ENCODE measurements around the gene ZSWIM5.

The ZSWIM5 gene

DNA sequence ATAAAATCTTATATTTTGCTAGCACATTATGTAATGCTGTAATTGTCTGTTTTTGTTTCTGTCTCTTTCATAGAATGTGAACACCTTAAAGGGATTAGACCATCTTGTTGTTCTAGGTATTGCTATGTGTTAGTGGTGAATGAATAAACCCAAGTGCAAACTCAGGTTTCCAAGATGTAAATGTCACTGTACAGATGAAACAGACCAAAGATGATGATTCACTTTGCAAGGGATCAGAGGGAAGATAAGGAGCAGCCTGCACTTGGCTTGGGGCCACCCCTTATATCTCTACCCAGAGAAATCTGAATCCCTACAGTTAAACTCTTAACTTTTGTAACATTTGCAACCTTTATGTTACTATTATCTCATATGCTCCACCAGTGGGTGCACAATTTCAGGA lies 168.9 kb downstream of the ZSWIM5 start:
- Histone ChIP-seq H3K4me3 (ENCODE audit: low read depth, low read length) (no peak overlapping the region), H3K27ac (ENCODE audit: extremely low read depth, low read depth, low read length) (no peak overlapping the region), H3K4me1 (ENCODE audit: control insufficient read depth, insufficient read depth, low read length) (peaks cover 2% of the 10 kb centered on the region; the same call in 1 of the 2 replicates), H3K36me3 (ENCODE audit: control insufficient read depth in 2 of 2, insufficient read depth in 1 of 2, low read length in 2 of 2) (peaks cover 0 to 14% of the 10 kb centered on the region in 2 experiments; a peak in 2 of 3 replicates), H3K9me3 (ENCODE audit: control insufficient read depth, insufficient read depth, low read depth, low read length) (no peaks in the 10 kb centered on the region)
- ChIA-PET POLR2A (interaction anchor here (0.7 kb wide), 1 partner anchor 262 kb away, joined by 5 read pairs; the partner anchor contains the start of gene RPS8), CTCF (no interaction called here)
- TF ChIP-seq ZBTB48 (tag by site-specific recombination; IDR thresholded peaks at IDR 0.05) (peak; percentile 37; the same call in 1 of the 2 replicates), ZFP41 (tag by site-specific recombination; IDR thresholded peaks at IDR 0.05; ENCODE audit: borderline replicate concordance) (no peak), ZNF76 (tag by site-specific recombination; IDR thresholded peaks at IDR 0.05; ENCODE audit: borderline replicate concordance, low read depth) (no peak), KLF8 (tag by site-specific recombination; IDR thresholded peaks at IDR 0.05) (no peak), ZBTB17 (tag by site-specific recombination; IDR thresholded peaks at IDR 0.05) (0 out of 2 replicates have a peak, but pooled peaks have one; percentile 18), ZNF394 (tag by site-specific recombination; IDR thresholded peaks at IDR 0.05; ENCODE audit: borderline replicate concordance) (peak; percentile 25; the same call in 1 of the 2 replicates)
- TF ChIP-seq, protein P1, sequence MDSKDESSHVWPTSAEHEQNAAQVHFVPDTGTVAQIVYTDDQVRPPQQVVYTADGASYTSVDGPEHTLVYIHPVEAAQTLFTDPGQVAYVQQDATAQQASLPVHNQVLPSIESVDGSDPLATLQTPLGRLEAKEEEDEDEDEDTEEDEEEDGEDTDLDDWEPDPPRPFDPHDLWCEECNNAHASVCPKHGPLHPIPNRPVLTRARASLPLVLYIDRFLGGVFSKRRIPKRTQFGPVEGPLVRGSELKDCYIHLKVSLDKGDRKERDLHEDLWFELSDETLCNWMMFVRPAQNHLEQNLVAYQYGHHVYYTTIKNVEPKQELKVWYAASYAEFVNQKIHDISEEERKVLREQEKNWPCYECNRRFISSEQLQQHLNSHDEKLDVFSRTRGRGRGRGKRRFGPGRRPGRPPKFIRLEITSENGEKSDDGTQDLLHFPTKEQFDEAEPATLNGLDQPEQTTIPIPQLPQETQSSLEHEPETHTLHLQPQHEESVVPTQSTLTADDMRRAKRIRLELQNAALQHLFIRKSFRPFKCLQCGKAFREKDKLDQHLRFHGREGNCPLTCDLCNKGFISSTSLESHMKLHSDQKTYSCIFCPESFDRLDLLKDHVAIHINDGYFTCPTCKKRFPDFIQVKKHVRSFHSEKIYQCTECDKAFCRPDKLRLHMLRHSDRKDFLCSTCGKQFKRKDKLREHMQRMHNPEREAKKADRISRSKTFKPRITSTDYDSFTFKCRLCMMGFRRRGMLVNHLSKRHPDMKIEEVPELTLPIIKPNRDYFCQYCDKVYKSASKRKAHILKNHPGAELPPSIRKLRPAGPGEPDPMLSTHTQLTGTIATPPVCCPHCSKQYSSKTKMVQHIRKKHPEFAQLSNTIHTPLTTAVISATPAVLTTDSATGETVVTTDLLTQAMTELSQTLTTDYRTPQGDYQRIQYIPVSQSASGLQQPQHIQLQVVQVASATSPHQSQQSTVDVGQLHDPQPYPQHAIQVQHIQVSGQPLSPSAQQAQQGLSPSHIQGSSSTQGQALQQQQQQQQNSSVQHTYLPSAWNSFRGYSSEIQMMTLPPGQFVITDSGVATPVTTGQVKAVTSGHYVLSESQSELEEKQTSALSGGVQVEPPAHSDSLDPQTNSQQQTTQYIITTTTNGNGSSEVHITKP (tag by site-specific recombination; IDR thresholded peaks at IDR 0.05): peak; percentile 42; the same call in 1 of the 2 replicates

DNA sequence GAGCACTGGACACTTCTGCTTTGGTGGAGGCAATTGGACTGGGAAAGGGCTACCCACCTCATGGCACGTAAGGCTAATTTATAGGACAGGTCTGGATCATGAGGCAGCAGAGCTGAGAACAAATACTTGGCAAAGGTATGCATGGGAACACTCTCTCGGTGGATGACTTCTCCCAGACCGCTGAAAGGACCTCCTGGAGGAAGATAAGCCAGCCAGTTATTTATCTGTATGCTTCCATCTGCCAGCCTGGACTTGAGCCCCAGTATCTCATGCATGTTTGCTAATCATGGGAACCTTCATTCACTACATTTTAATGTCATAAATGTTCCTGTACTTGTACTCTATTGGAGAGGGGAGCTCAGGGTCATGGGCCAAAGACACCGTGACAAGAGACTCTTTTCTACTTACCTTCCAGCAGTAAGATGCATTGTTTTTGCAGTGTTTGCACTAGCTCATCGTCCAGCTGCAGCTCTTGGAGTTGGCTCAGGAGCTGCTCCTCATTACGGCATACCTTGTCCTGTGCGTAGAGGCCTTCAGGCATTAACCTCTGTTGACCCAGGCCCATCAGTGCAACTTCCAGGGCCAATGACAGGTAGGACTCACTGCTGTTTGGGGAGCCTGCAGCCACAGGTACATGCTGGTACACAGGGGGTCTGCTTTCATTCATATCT lies 170.6 kb downstream of the ZSWIM5 start:
- TF ChIP-seq ZIC2 (tag by site-specific recombination; IDR thresholded peaks at IDR 0.05): no peak
- TF ChIP-seq, protein P2, sequence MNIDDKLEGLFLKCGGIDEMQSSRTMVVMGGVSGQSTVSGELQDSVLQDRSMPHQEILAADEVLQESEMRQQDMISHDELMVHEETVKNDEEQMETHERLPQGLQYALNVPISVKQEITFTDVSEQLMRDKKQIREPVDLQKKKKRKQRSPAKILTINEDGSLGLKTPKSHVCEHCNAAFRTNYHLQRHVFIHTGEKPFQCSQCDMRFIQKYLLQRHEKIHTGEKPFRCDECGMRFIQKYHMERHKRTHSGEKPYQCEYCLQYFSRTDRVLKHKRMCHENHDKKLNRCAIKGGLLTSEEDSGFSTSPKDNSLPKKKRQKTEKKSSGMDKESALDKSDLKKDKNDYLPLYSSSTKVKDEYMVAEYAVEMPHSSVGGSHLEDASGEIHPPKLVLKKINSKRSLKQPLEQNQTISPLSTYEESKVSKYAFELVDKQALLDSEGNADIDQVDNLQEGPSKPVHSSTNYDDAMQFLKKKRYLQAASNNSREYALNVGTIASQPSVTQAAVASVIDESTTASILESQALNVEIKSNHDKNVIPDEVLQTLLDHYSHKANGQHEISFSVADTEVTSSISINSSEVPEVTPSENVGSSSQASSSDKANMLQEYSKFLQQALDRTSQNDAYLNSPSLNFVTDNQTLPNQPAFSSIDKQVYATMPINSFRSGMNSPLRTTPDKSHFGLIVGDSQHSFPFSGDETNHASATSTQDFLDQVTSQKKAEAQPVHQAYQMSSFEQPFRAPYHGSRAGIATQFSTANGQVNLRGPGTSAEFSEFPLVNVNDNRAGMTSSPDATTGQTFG (tag by site-specific recombination; IDR thresholded peaks at IDR 0.05; ENCODE audit: borderline replicate concordance): no peak
- no peak for TF ChIP-seq ZNF184 (tag by site-specific recombination; IDR thresholded peaks at IDR 0.05)
- no peak for TF ChIP-seq ZNF501 (tag by site-specific recombination; IDR thresholded peaks at IDR 0.05)
- TF ChIP-seq ZNF785 (tag by site-specific recombination; IDR thresholded peaks at IDR 0.05): no peak
- no peak for TF ChIP-seq HOXA7 (CRISPR knock-in tag; IDR thresholded peaks at IDR 0.05; ENCODE audit: borderline replicate concordance)
- no peak for TF ChIP-seq ZNF350 (tag by site-specific recombination; IDR thresholded peaks at IDR 0.05)
- no peak overlapping the region for H3K27ac ChIP-seq (ENCODE audit: extremely low read depth, low read depth, low read length)
- H3K36me3 ChIP-seq (ENCODE audit: control insufficient read depth in 2 of 2, insufficient read depth in 1 of 2, low read length in 2 of 2): peaks cover 0 to 14% of the 10 kb centered on the region in 2 experiments; a peak in 2 of 3 replicates
- ChIA-PET CTCF (no interaction called here), POLR2A (no interaction called here)
- no peak overlapping the region for H3K4me3 ChIP-seq (ENCODE audit: low read depth, low read length)
- H3K4me1 ChIP-seq (ENCODE audit: control insufficient read depth, insufficient read depth, low read length): peaks cover 2% of the 10 kb centered on the region; the same call in 1 of the 2 replicates
- no peaks in the 10 kb centered on the region for H3K9me3 ChIP-seq (ENCODE audit: control insufficient read depth, insufficient read depth, low read depth, low read length)

- no peak overlapping the region for H3K4me3 ChIP-seq (ENCODE audit: low read depth, low read length)
- TF ChIP-seq HOXD13 (CRISPR knock-in tag; IDR thresholded peaks at IDR 0.05; ENCODE audit: borderline replicate concordance) (no peak), ZNF202 (tag by site-specific recombination; IDR thresholded peaks at IDR 0.05; ENCODE audit: borderline replicate concordance) (no peak), ZNF670 (tag by site-specific recombination; IDR thresholded peaks at IDR 0.05; ENCODE audit: low read depth) (no peak), ZNF654 (tag by site-specific recombination; IDR thresholded peaks at IDR 0.05; ENCODE audit: low read depth) (no peak)
- no peaks in the 10 kb centered on the region for H3K9me3 ChIP-seq (ENCODE audit: control insufficient read depth, insufficient read depth, low read depth, low read length)
- H3K36me3 ChIP-seq (ENCODE audit: control insufficient read depth in 2 of 2, insufficient read depth in 1 of 2, low read length in 2 of 2): peaks cover 0 to 14% of the 10 kb centered on the region in 2 experiments; a peak in 2 of 3 replicates
- POLR2A ChIA-PET: no interaction called here
- no peak overlapping the region for H3K27ac ChIP-seq (ENCODE audit: extremely low read depth, low read depth, low read length)
- peaks cover 2% of the 10 kb centered on the region; the same call in 1 of the 2 replicates for H3K4me1 ChIP-seq (ENCODE audit: control insufficient read depth, insufficient read depth, low read length)
- CTCF ChIA-PET: interaction anchor here (3.2 kb wide), 1 partner anchor 15 kb away, joined by 12 read pairs; no protein-coding TSS in a partner anchor
Measured at GRCh38 chr1:45033356-45033755, 173.0 kb downstream of the ZSWIM5 start.

All from HEK293 (cell line).